ENCODE results near the gene LZTS2. TPM values are rescaled to one million over a fixed set of nuclear protein-coding genes. Genes with fewer than 3 reads are reported as not detected.

The LZTS2 gene
- total and polyA plus RNA-seq, 2 donors, result 9.8 to 44.7 TPM

DNA sequence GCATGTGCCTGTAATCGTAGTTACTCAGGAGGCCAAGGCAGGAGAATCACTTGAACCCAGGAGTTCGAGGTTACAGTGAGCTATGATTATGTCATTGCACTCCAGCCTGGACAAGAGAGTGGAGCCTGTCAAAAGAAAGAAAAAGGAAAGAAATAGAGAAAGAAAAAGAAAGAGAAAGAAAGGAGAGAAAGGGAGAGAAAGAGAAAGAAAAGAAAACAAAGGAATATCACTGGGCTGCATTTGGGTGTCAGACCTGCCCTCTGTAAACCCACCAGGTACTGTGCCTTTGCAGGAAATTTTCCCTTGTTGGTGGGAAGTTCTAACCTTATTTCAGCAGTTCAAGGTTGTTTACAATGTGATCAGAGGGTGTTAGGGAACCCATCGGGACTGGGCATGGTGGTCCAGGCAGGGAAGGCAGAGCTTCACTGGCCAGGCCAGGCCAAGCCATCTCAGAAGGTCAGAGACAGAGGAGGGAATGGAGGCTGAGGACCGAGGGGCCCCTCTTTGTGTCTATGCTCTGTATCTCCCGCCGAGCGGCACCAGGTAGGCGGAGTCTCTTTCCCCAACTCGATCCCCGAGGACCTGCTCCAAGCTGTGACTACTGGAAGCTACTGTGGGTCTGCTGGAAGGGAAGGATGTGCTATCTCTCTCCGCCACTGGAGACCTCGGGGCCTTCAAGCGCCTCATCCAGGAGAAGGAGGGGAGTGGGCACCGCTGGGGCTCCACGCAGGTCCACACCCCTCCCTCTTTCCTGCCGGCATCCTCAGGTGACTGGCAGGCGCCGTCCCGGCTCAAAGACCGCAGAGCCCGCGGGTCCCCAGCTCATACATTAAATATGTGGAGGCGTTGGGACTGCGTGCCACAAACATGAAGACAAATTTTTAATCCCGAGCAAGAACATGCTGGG lies 47.0 kb downstream of the LZTS2 start:
- Histone ChIP-seq H3K36me3 (ENCODE audit: control insufficient read depth in 2 of 2, insufficient read depth in 2 of 2, low read length in 1 of 2) (peaks cover 0 to 2% of the 10 kb centered on the region in 2 donors), H3K27ac (ENCODE audit: low read depth in 1 of 2, low read length in 1 of 2) (no peak overlapping the region), H3K4me3 (ENCODE audit: low read length in 2 of 2) (no peak overlapping the region), H3K9me3 (ENCODE audit: control insufficient read depth in 2 of 2, insufficient read depth in 1 of 2, low read length in 1 of 2) (no peaks in the 10 kb centered on the region), H3K4me1 (ENCODE audit: control insufficient read depth in 2 of 2, insufficient read depth in 2 of 2, low read length in 2 of 2) (peaks cover 14 to 24% of the 10 kb centered on the region in 2 donors), H3K27me3 (ENCODE audit: control insufficient read depth in 2 of 2, insufficient read depth in 1 of 2, low read length in 1 of 2) (peaks cover 59 to 80% of the 10 kb centered on the region in 2 donors)
- DNase-seq (ENCODE audit: low read depth in 6 of 9, low spot score in 9 of 9), result no peak
- 70% methylated on average over 25 of the region's 25 CpGs for WGBS

DNA sequence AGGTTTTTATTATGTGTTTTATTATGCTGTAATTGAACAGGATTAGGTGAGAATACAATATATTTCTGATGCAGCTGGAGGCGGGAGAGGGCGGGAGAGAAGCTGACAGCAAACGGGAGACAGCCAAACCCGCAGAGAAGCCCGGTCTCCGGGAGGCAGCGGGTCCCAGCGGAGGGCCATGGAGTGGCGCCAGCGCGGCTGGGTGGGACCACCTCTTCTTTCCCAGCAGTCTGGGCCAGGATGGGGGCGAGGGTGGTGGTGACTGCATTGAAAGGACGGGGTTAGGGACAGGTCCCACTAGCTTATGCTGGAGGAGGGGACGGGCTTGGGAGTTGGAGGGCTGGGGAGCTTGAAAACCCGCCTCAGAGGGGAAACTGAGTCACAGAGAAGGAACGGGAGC lies 47.7 kb downstream of the LZTS2 start:
- WGBS, result 50% methylated on average over 16 of the region's 16 CpGs
- Histone ChIP-seq H3K27ac (ENCODE audit: low read depth in 1 of 2, low read length in 1 of 2) (no peak overlapping the region), H3K27me3 (ENCODE audit: control insufficient read depth in 2 of 2, insufficient read depth in 1 of 2, low read length in 1 of 2) (peaks cover 59 to 80% of the 10 kb centered on the region in 2 donors), H3K36me3 (ENCODE audit: control insufficient read depth in 2 of 2, insufficient read depth in 2 of 2, low read length in 1 of 2) (peaks cover 0 to 4% of the 10 kb centered on the region in 2 donors), H3K9me3 (ENCODE audit: control insufficient read depth in 2 of 2, insufficient read depth in 1 of 2, low read length in 1 of 2) (no peaks in the 10 kb centered on the region), H3K4me3 (ENCODE audit: low read length in 2 of 2) (no peak overlapping the region), H3K4me1 (ENCODE audit: control insufficient read depth in 2 of 2, insufficient read depth in 2 of 2, low read length in 2 of 2) (peaks cover 12 to 22% of the 10 kb centered on the region in 2 donors)
- DNase-seq (ENCODE audit: low read depth in 6 of 9, low spot score in 9 of 9), result no peak

DNA sequence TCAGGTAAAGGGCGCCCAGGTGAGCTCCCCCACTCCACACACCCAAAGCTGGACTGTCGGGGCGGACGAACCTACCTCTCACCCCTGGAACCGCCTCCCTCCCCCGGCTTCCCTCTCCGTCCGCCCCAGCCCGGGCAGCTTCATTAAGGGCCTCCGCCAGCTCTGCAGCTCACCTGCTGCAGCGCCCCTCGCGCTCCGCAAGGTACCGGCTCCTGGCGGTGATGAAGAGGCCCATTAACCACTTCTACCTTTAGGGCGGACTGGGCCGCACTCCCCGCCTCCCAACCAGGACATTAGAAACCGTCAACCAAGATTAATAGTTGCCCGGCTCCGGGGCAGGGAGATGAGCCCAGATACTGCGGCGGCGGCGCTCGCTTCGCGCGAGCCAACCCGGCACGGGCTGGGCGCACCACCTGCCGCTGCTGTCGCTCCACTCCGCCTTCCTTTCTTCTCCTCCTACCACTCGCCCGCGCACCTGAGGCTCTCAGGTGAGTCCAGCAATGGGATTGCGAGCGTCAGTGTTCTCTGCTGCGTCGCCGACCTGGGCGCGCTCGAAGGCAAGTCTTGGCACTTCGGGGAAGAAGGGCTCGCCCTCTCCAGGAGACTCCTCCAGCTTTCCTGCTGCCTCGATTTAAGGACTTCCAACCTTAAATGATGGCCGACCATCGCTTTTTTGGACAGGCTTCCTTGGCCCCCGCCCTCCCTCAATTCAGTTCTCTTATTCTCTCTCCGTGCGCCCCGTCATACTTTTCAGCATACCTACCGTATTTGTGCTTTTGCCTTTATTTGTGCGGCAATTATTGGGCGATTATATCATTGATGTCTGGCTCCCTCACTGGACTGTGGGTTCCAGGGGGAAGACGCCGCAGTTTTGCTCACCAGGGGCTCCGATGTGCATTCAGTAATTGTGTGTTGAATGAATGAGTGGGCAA lies 48.6 kb downstream of the LZTS2 start:
- no peaks in the 10 kb centered on the region for H3K9me3 ChIP-seq (ENCODE audit: control insufficient read depth in 2 of 2, insufficient read depth in 1 of 2, low read length in 1 of 2)
- WGBS, result 16% methylated on average over 62 of the region's 62 CpGs
- H3K4me1 ChIP-seq (ENCODE audit: control insufficient read depth in 2 of 2, insufficient read depth in 2 of 2, low read length in 2 of 2), result peaks cover 7 to 14% of the 10 kb centered on the region in 2 donors
- H3K27me3 ChIP-seq (ENCODE audit: control insufficient read depth in 2 of 2, insufficient read depth in 1 of 2, low read length in 1 of 2), result peaks cover 57 to 75% of the 10 kb centered on the region in 2 donors
- no peak overlapping the region for H3K27ac ChIP-seq (ENCODE audit: low read depth in 1 of 2, low read length in 1 of 2)
- peaks cover 0 to 4% of the 10 kb centered on the region in 2 donors for H3K36me3 ChIP-seq (ENCODE audit: control insufficient read depth in 2 of 2, insufficient read depth in 2 of 2, low read length in 1 of 2)
- no peak for DNase-seq (ENCODE audit: low read depth in 6 of 9, low spot score in 9 of 9)
- no peak overlapping the region for H3K4me3 ChIP-seq (ENCODE audit: low read length in 2 of 2)

DNA sequence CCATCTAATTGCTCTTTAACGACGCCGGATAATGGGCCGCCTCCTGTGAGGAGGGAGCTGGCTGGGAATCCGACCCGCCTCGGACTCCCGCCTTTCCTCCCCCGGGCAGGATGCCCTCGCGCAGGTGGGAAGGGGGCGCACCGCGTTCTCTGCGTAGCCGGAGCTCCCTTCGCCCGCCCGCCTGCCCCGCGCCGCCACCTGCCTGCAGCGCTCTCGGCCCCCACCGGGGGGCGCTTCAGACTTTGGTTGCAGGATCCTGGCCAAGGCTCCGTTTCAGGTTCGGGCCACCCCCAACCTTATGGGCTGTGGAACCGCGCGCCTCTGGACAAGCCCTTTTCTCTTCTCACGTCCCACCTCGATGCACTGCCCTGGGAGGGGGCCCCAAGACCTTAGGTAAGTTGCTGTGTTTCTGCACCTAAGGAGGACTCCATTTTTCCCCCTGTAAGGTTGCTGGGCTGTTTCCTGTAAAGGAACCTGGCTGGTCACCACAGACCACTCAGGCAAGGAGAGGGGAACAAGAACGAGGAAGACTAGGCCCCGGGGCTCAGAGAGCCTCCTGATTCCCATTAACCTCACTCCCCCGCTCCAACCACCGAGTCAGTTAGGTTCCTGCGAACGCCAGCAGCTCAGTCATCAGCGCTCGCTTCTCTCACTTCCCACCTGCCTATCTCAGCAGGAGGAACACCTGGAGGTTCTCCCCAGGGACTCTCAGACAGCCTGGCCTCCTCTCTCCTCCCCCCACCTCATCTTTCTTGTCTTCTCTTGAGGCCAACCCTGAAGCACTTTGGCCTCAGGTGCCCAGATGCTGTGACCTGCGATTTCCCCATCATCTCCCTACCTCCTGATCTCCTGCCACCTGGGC lies 50.8 kb downstream of the LZTS2 start:
- Histone ChIP-seq H3K9me3 (ENCODE audit: control insufficient read depth in 2 of 2, insufficient read depth in 1 of 2, low read length in 1 of 2) (no peaks in the 10 kb centered on the region), H3K36me3 (ENCODE audit: control insufficient read depth in 2 of 2, insufficient read depth in 2 of 2, low read length in 1 of 2) (peaks cover 5 to 9% of the 10 kb centered on the region in 2 donors), H3K27me3 (ENCODE audit: control insufficient read depth in 2 of 2, insufficient read depth in 1 of 2, low read length in 1 of 2) (peaks cover 43 to 54% of the 10 kb centered on the region in 2 donors), H3K27ac (ENCODE audit: low read depth in 1 of 2, low read length in 1 of 2) (no peak overlapping the region), H3K4me3 (ENCODE audit: low read length in 2 of 2) (no peak overlapping the region), H3K4me1 (ENCODE audit: control insufficient read depth in 2 of 2, insufficient read depth in 2 of 2, low read length in 2 of 2) (peaks cover 4 to 10% of the 10 kb centered on the region in 2 donors)
- 16% methylated on average over 42 of the region's 42 CpGs for WGBS
- peak in 4 of 9 donors; percentile 61 to 81 (median 70) for DNase-seq (ENCODE audit: low read depth in 6 of 9, low spot score in 9 of 9)

DNA sequence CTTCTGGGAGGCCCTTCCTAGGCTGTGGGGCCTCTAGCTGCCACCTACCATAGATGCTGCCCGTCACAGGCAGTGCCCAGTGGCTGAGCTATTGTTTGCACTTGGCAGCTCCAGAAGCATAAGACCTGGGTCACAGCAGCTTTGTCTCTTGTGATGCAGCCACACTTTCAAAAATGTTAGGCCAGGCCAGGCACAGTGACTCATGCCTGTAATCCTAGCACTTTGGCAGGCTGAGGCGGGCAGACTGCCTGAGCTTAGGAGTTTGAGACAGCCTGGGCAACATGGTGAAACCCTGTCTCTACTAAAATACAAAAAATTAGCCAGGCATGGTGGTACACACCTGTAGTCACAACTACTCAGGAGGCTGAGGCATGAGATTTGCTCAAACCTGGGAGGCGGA lies 52.7 kb downstream of the LZTS2 start:
- Histone ChIP-seq H3K4me1 (ENCODE audit: control insufficient read depth in 2 of 2, insufficient read depth in 2 of 2, low read length in 2 of 2) (peaks cover 4 to 10% of the 10 kb centered on the region in 2 donors), H3K27me3 (ENCODE audit: control insufficient read depth in 2 of 2, insufficient read depth in 1 of 2, low read length in 1 of 2) (peaks cover 33 to 36% of the 10 kb centered on the region in 2 donors), H3K36me3 (ENCODE audit: control insufficient read depth in 2 of 2, insufficient read depth in 2 of 2, low read length in 1 of 2) (peaks cover 5 to 10% of the 10 kb centered on the region in 2 donors), H3K4me3 (ENCODE audit: low read length in 2 of 2) (no peak overlapping the region), H3K9me3 (ENCODE audit: control insufficient read depth in 2 of 2, insufficient read depth in 1 of 2, low read length in 1 of 2) (no peaks in the 10 kb centered on the region), H3K27ac (ENCODE audit: low read depth in 1 of 2, low read length in 1 of 2) (no peak overlapping the region)
- 97% methylated on average over 3 of the region's 3 CpGs for WGBS
- no peak for DNase-seq (ENCODE audit: low read depth in 6 of 9, low spot score in 9 of 9)

DNA sequence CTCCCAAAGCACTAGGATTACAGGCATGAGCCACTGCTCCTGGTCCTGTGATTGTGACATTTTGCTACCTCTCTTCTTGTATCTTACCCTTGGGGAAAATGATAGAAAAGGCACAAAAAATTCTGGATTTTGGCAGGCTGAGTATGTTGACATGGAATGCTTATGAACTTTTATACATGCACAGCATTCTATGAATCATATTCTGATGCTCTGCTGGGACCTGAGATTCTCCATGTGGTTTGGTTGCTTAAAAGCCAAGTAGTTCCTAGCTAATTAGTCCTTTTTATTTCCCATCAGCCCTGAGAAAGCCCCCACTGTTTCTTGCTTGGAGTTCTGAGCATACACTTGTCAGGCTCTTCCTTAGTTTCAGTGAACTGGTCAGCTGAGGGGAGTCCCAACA lies 53.9 kb downstream of the LZTS2 start:
- H3K9me3 ChIP-seq (ENCODE audit: control insufficient read depth in 2 of 2, insufficient read depth in 1 of 2, low read length in 1 of 2), result no peaks in the 10 kb centered on the region
- H3K4me1 ChIP-seq (ENCODE audit: control insufficient read depth in 2 of 2, insufficient read depth in 2 of 2, low read length in 2 of 2), result peaks cover 4 to 10% of the 10 kb centered on the region in 2 donors
- H3K36me3 ChIP-seq (ENCODE audit: control insufficient read depth in 2 of 2, insufficient read depth in 2 of 2, low read length in 1 of 2), result peaks cover 6 to 10% of the 10 kb centered on the region in 2 donors
- H3K27ac ChIP-seq (ENCODE audit: low read depth in 1 of 2, low read length in 1 of 2), result no peak overlapping the region
- no peak overlapping the region for H3K4me3 ChIP-seq (ENCODE audit: low read length in 2 of 2)
- H3K27me3 ChIP-seq (ENCODE audit: control insufficient read depth in 2 of 2, insufficient read depth in 1 of 2, low read length in 1 of 2), result peaks cover 21 to 24% of the 10 kb centered on the region in 2 donors
- DNase-seq (ENCODE audit: low read depth in 6 of 9, low spot score in 9 of 9), result no peak

DNA sequence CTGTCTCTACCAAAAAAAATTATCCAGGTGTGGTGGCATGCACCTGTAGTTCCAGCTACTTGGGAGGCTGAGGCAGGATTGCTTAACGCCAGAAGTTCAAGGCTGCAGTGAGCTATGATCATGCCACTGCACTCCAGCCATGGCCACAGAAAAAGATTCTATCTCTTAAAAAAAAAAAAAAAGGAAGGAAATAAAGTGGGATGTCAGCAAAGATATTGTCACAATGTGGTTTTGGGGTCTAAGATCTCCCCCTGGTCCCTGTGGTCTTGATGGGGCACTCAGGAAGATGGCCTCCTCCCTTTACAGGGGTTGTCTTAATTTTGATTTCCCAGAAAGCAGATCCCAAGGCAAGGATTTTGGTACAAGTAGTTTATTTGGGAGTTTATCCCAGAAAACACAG lies 54.7 kb downstream of the LZTS2 start:
- Histone ChIP-seq H3K27me3 (ENCODE audit: control insufficient read depth in 2 of 2, insufficient read depth in 1 of 2, low read length in 1 of 2) (peaks cover 13 to 15% of the 10 kb centered on the region in 2 donors), H3K4me1 (ENCODE audit: control insufficient read depth in 2 of 2, insufficient read depth in 2 of 2, low read length in 2 of 2) (peaks cover 5 to 10% of the 10 kb centered on the region in 2 donors), H3K4me3 (ENCODE audit: low read length in 2 of 2) (no peak overlapping the region), H3K9me3 (ENCODE audit: control insufficient read depth in 2 of 2, insufficient read depth in 1 of 2, low read length in 1 of 2) (no peaks in the 10 kb centered on the region), H3K27ac (ENCODE audit: low read depth in 1 of 2, low read length in 1 of 2) (no peak overlapping the region), H3K36me3 (ENCODE audit: control insufficient read depth in 2 of 2, insufficient read depth in 2 of 2, low read length in 1 of 2) (peaks cover 6 to 10% of the 10 kb centered on the region in 2 donors)
- WGBS, result 54% methylated on average over 1 of the region's 1 CpG
- no peak for DNase-seq (ENCODE audit: low read depth in 6 of 9, low spot score in 9 of 9)

DNA sequence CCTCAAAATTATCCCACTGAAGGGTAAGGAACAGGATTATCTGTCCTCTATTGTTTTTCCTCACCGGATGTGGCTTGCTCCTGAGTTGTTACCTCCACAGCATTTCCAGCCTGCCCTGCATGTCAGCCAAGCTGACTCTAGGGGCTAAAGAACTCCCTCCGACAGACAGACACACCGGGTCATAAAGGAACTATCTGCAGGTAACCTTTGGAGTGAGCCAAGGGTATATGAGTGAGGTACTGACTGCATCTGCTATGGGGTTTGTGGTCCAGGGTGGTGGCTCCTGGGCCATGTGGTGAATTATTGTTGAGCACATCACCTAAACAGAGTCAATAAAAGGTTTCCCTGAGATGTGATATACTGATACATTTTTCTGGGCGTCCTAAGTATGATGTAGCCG lies 55.3 kb downstream of the LZTS2 start:
- no peak overlapping the region for H3K27ac ChIP-seq (ENCODE audit: low read depth in 1 of 2, low read length in 1 of 2)
- no peaks in the 10 kb centered on the region for H3K9me3 ChIP-seq (ENCODE audit: control insufficient read depth in 2 of 2, insufficient read depth in 1 of 2, low read length in 1 of 2)
- H3K4me3 ChIP-seq (ENCODE audit: low read length in 2 of 2), result no peak overlapping the region
- H3K36me3 ChIP-seq (ENCODE audit: control insufficient read depth in 2 of 2, insufficient read depth in 2 of 2, low read length in 1 of 2), result peaks cover 6 to 10% of the 10 kb centered on the region in 2 donors
- 79% methylated on average over 5 of the region's 5 CpGs for whole genome bisulfite sequencing
- DNase-seq (ENCODE audit: low read depth in 6 of 9, low spot score in 9 of 9), result no peak
- peaks cover 6 to 15% of the 10 kb centered on the region in 2 donors for H3K4me1 ChIP-seq (ENCODE audit: control insufficient read depth in 2 of 2, insufficient read depth in 2 of 2, low read length in 2 of 2)
- H3K27me3 ChIP-seq (ENCODE audit: control insufficient read depth in 2 of 2, insufficient read depth in 1 of 2, low read length in 1 of 2), result peaks cover 7 to 10% of the 10 kb centered on the region in 2 donors

Measured in thymus (tissue), 11 donors.